CD4-positive, alpha-beta T cell (primary cell): Measurements from ENCODE around the gene TNNT2. TPM values are rescaled to one million over a fixed set of nuclear protein-coding genes. Genes with fewer than 3 reads are reported as not detected.

Experiments
- ATAC-seq: fragments of 200-7000 bp; cut with Tn5 transposase; one replicate; pipeline ENCODE4 v1.10.0; 2022; ENCODE audit warnings: mild to moderate bottlenecking; ENCODE audit not compliant: poor library complexity
- CTCF ChIA-PET: fragments of 350-600 bp; sonication (Branson Sonifier 250); formaldehyde crosslinking; loops from one replicate; lab custom pipeline; 2021; ENCODE audit warnings: antibody characterized with exemption, inconsistent platforms; lab: Charles Lee
- POLR2A ChIA-PET: fragments of 350-600 bp; sonication (Branson Sonifier 250); formaldehyde crosslinking; loops from one replicate; lab custom pipeline; 2021; ENCODE audit warnings: antibody characterized with exemption, inconsistent platforms; lab: Charles Lee
- DNase-seq, 14 experiments: peaks; one replicate each; pipeline ENCODE4 v3.0.0-alpha.2; 2013 to 2020; ENCODE audit warnings: mixed read lengths in 2 of 14
- H3K27ac ChIP-seq, 2 donors: one replicate each; pipeline versions ENCODE4 v1.5.1 to v1.7.0; 2013; ENCODE audit warnings: low read length in 2 of 2, low read depth in 1 of 2, mild to moderate bottlenecking in 1 of 2
- H3K27me3 ChIP-seq, 2 experiments: 1 replicate in 1 of 2; 2 replicates in 1 of 2; pipeline versions ENCODE4 v1.6.1 to v1.7.0; 2013; ENCODE audit warnings: low read length in 2 of 2, control low read depth in 1 of 2, mild to moderate bottlenecking in 1 of 2, moderate library complexity in 1 of 2; ENCODE audit not compliant: insufficient read depth in 2 of 2, control insufficient read depth in 1 of 2
- H3K36me3 ChIP-seq: one replicate; pipeline ENCODE4 v1.6.1; 2013; ENCODE audit warnings: low read length, control low read depth; ENCODE audit not compliant: insufficient read depth
- H3K4me1 ChIP-seq: one replicate; pipeline ENCODE4 v1.6.1; 2013; ENCODE audit warnings: low read length, control low read depth; ENCODE audit not compliant: insufficient read depth
- H3K4me3 ChIP-seq: one replicate; pipeline ENCODE4 v1.5.1; 2013; ENCODE audit warnings: mild to moderate bottlenecking, low read length, moderate library complexity
- H3K9me3 ChIP-seq, 2 experiments: 1 replicate in 1 of 2; 2 replicates in 1 of 2; pipeline versions ENCODE4 v1.6.1 to v1.7.0; 2013; ENCODE audit warnings: low read length in 2 of 2, mild to moderate bottlenecking in 2 of 2, control low read depth in 1 of 2, moderate library complexity in 1 of 2; ENCODE audit not compliant: control insufficient read depth in 1 of 2, insufficient read depth in 1 of 2
- H3K27ac Mint-ChIP-seq: one replicate; pipeline ENCODE4 v1.8.0; 2020; ENCODE audit warnings: mixed read lengths
- H3K27me3 Mint-ChIP-seq: one replicate; pipeline ENCODE4 v1.8.0; 2021; ENCODE audit warnings: mixed read lengths
- H3K36me3 Mint-ChIP-seq: one replicate; pipeline ENCODE4 v1.8.0; 2021; ENCODE audit warnings: low read depth, mixed read lengths
- H3K4me1 Mint-ChIP-seq: one replicate; pipeline ENCODE4 v1.8.0; 2021; ENCODE audit warnings: low read depth, mixed read lengths
- H3K4me3 Mint-ChIP-seq: one replicate; pipeline ENCODE4 v1.8.0; 2020; ENCODE audit warnings: mild to moderate bottlenecking, mixed read lengths
- H3K9me3 Mint-ChIP-seq: one replicate; pipeline ENCODE4 v1.8.0; 2020; ENCODE audit warnings: mixed read lengths
- intact Hi-C, 2 experiments: fragments of 100-400 bp; cut with DNase I in 1 of 2; cut with micrococcal nuclease in 1 of 2; formaldehyde crosslinking; loops; one replicate each; pipeline versions ENCODE4 v1.15.1 to v1.9.0; 2023 to 2025; cut with DNase I, micrococcal nuclease
- total RNA-seq, 174 experiments: library from RNA in 2 of 174; stranded (reverse) in 2 of 174; gene quantifications; one replicate each; pipeline ENCODE4 v1.2.3 and lab custom pipeline; 2021 to 2026
- TF ChIP-seq, protein P1 (sequence below): fragments of 200-600 bp; IDR thresholded peaks from one replicate; pipeline ENCODE4 v1.8.0; 2022; ENCODE audit warnings: antibody characterized with exemption, mild to moderate bottlenecking

The TNNT2 gene
- total RNA-seq, 2 experiments from 2014 or later: not detected

- H3K27ac Mint-ChIP-seq: no peak overlapping the region
- POLR2A ChIA-PET: no interaction called here
- H3K4me1 Mint-ChIP-seq: no peaks in the 10 kb centered on the region
- no peaks in the 10 kb centered on the region for H3K9me3 Mint-ChIP-seq
- H3K36me3 Mint-ChIP-seq: no peaks in the 10 kb centered on the region
- Histone ChIP-seq H3K4me3 (no peak overlapping the region), H3K27me3 (peaks cover 4 to 17% of the 10 kb centered on the region in 2 experiments), H3K27ac (no peak overlapping the region), H3K36me3 (no peaks in the 10 kb centered on the region), H3K4me1 (no peaks in the 10 kb centered on the region), H3K9me3 (no peaks in the 10 kb centered on the region)
- DNase-seq (peak in 3 of 14 experiments; percentile 4 to 26 (median 19)), ATAC-seq (no peak)
- peaks cover 39% of the 10 kb centered on the region for H3K27me3 Mint-ChIP-seq
- TF ChIP-seq, protein P1, sequence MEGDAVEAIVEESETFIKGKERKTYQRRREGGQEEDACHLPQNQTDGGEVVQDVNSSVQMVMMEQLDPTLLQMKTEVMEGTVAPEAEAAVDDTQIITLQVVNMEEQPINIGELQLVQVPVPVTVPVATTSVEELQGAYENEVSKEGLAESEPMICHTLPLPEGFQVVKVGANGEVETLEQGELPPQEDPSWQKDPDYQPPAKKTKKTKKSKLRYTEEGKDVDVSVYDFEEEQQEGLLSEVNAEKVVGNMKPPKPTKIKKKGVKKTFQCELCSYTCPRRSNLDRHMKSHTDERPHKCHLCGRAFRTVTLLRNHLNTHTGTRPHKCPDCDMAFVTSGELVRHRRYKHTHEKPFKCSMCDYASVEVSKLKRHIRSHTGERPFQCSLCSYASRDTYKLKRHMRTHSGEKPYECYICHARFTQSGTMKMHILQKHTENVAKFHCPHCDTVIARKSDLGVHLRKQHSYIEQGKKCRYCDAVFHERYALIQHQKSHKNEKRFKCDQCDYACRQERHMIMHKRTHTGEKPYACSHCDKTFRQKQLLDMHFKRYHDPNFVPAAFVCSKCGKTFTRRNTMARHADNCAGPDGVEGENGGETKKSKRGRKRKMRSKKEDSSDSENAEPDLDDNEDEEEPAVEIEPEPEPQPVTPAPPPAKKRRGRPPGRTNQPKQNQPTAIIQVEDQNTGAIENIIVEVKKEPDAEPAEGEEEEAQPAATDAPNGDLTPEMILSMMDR: no peak
- CTCF ChIA-PET: interaction anchor here (1.0 kb wide), 1 partner anchor 11 kb away, joined by 3 read pairs; no protein-coding TSS in a partner anchor
- no peak overlapping the region for H3K4me3 Mint-ChIP-seq
- intact Hi-C loops: no loop called here
These were observed 29.3 kb downstream of the TNNT2 start for GRCh38 chr1:201348211-201348566.

DNA sequence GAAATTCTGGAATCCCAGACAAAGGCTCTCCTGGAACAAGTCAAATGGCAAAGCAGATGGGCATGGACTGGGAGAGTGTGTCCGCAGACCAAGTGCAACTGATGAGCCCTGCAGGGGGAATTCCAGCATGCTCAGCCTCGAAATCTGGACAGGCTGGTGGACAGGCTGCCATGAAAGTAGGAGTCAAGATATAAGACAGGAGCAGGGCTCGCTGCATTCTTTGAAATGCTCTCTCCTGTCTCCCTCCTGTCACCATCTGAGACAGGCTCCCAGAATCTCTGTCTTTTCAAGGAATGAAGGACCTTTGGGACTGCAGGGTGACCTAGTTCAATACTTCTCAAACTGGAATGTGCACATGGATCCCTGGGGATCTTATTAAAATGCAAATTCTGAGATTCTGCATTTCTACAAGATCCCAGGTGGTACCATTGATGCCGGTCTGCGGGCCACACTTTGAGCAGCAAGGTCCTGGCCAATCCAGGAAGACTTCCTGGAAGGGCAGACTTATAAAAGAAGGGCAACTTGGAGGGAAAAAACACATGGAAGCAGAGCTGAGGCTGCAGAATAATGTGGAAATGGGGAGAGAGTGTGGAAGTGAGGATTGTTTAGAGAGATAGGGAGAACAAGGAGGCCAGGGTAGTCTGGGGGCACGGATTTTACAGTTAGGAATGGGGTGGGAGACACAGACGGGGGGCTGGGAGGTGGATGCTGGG is 29.8 kb downstream of the TNNT2 start:
- no peaks in the 10 kb centered on the region for H3K36me3 Mint-ChIP-seq
- TF ChIP-seq, protein P1: no peak
- ChIA-PET CTCF (interaction anchor here (1.0 kb wide), 1 partner anchor 11 kb away, joined by 3 read pairs; no protein-coding TSS in a partner anchor), POLR2A (no interaction called here)
- ATAC-seq (no peak), DNase-seq (no peak)
- no peak overlapping the region for H3K4me3 Mint-ChIP-seq
- H3K4me1 Mint-ChIP-seq: no peaks in the 10 kb centered on the region
- no peaks in the 10 kb centered on the region for H3K4me1 ChIP-seq
- H3K4me3 ChIP-seq: no peak overlapping the region
- no peaks in the 10 kb centered on the region for H3K9me3 ChIP-seq
- H3K27ac ChIP-seq: no peak overlapping the region
- no peak overlapping the region for H3K27ac Mint-ChIP-seq
- H3K27me3 Mint-ChIP-seq: peaks cover 37% of the 10 kb centered on the region
- no peaks in the 10 kb centered on the region for H3K9me3 Mint-ChIP-seq
- no peaks in the 10 kb centered on the region for H3K36me3 ChIP-seq
- H3K27me3 ChIP-seq: peaks cover 2 to 12% of the 10 kb centered on the region in 2 experiments
- intact Hi-C loops: no loop called here

DNA sequence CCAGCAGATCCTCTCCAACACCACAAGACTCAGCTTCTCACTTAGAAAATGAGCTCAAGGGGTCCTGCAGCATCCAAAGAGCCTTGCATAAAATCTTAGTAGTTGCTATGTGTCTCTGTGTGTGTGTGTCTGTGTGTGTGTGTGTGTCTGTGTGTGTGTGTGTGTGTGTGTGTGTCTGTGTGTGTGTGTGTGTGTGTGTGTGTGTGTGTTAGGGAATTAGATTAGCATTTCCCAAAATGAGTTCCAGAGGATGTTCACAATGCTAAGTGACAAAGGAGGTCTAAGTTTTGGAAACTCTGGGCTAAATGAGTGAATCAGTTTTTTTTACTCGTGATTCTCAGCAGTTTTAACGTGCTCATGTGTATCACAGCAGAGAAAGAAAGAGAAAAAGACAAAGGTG is 30.5 kb downstream of the TNNT2 start:
- Histone ChIP-seq H3K4me3 (no peak overlapping the region), H3K4me1 (no peaks in the 10 kb centered on the region), H3K36me3 (no peaks in the 10 kb centered on the region), H3K27me3 (peaks cover 2 to 12% of the 10 kb centered on the region in 2 experiments), H3K27ac (no peak overlapping the region), H3K9me3 (no peaks in the 10 kb centered on the region)
- Mint-ChIP-seq H3K36me3 (no peaks in the 10 kb centered on the region), H3K27me3 (peaks cover 31% of the 10 kb centered on the region), H3K27ac (no peak overlapping the region), H3K4me1 (no peaks in the 10 kb centered on the region), H3K9me3 (no peaks in the 10 kb centered on the region), H3K4me3 (no peak overlapping the region)
- ATAC-seq: no peak
- intact Hi-C loops: no loop called here
- DNase-seq: no peak
- POLR2A ChIA-PET: no interaction called here
- TF ChIP-seq, protein P1: no peak
- CTCF ChIA-PET: no interaction called here
